HepG2 (cell line): ENCODE data around the gene IQCN. TPM values are rescaled to one million over a fixed set of nuclear protein-coding genes. Genes with fewer than 3 reads are reported as not detected.
A peak's percentile ranks its signal among the peaks of the same experiment; 100 is the strongest.

ENCODE experiments used
- CC2D1A ChIP-seq: sonication (generic); formaldehyde crosslinking; IDR thresholded peaks from 2 replicates; pipeline ENCODE4 v1.8.1; 2023; ENCODE audit warnings: mild to moderate bottlenecking, missing genetic modification reagents
- CHD4 ChIP-seq: fragments of 200-600 bp; sonication (generic); IDR thresholded peaks from 2 replicates; pipeline ENCODE4 v1.7.0; 2017; ENCODE audit warnings: mild to moderate bottlenecking, low read length, borderline replicate concordance
- ETV5 ChIP-seq: IDR thresholded peaks from 2 replicates; pipeline ENCODE4 v1.6.1; 2018; ENCODE audit warnings: missing biosample characterization, missing genetic modification reagents, inconsistent platforms, borderline replicate concordance
- GATAD2A ChIP-seq: IDR thresholded peaks from 2 replicates; pipeline ENCODE4 v1.6.1; 2016
- MBD4 ChIP-seq: IDR thresholded peaks from 2 replicates; pipeline ENCODE4 v1.6.1; 2012; ENCODE audit warnings: low read length, inconsistent platforms, borderline replicate concordance
- MIER3 ChIP-seq: IDR thresholded peaks from 2 replicates; pipeline ENCODE4 v1.6.1; 2016; ENCODE audit warnings: missing compliant biosample characterization, borderline replicate concordance
- PAWR ChIP-seq: sonication (generic); formaldehyde crosslinking; IDR thresholded peaks from 2 replicates; pipeline ENCODE4 v1.4.0; 2020; ENCODE audit warnings: missing genetic modification reagents, mild to moderate bottlenecking, borderline replicate concordance
- RNF2 ChIP-seq: fragments of 450-650 bp; conservative IDR thresholded peaks from 2 replicates; pipeline ENCODE4 v1.6.1; 2016; ENCODE audit warnings: low read depth
- TAF1 ChIP-seq: sonication (generic); formaldehyde crosslinking; IDR thresholded peaks from 2 replicates; pipeline ENCODE4 v1.4.0; 2020; ENCODE audit warnings: missing genetic modification reagents
- THYN1 ChIP-seq: sonication (generic); formaldehyde crosslinking; IDR thresholded peaks from 2 replicates; pipeline ENCODE4 v1.8.1; 2023; ENCODE audit warnings: low read depth, mild to moderate bottlenecking, moderate library complexity, missing genetic modification reagents, borderline replicate concordance
- TP53 ChIP-seq: sonication (generic); formaldehyde crosslinking; conservative IDR thresholded peaks from 2 replicates; pipeline ENCODE4 v1.4.0; 2020; ENCODE audit warnings: missing genetic modification reagents
- ZC3H13 ChIP-seq: sonication (generic); formaldehyde crosslinking; IDR thresholded peaks from 2 replicates; pipeline ENCODE4 v1.8.1; 2023; ENCODE audit warnings: mild to moderate bottlenecking, missing genetic modification reagents, moderate library complexity
- ZC3H4 ChIP-seq: sonication (generic); formaldehyde crosslinking; IDR thresholded peaks from 2 replicates; pipeline ENCODE4 v1.4.0; 2020; ENCODE audit warnings: missing genetic modification reagents, borderline replicate concordance
- ZFYVE20 ChIP-seq: sonication (generic); formaldehyde crosslinking; IDR thresholded peaks from 2 replicates; pipeline ENCODE4 v1.8.0; 2023; ENCODE audit warnings: low read depth, mild to moderate bottlenecking, moderate library complexity, missing genetic modification reagents, borderline replicate concordance
- ZNF17 ChIP-seq: sonication (generic); formaldehyde crosslinking; IDR thresholded peaks from 2 replicates; pipeline ENCODE4 v1.5.0; 2020; ENCODE audit warnings: mild to moderate bottlenecking, missing genetic modification reagents
- ZNF331 ChIP-seq: sonication (generic); formaldehyde crosslinking; IDR thresholded peaks from 2 replicates; pipeline ENCODE4 v1.4.0; 2020; ENCODE audit warnings: missing genetic modification reagents
- ZNF432 ChIP-seq: sonication (generic); formaldehyde crosslinking; IDR thresholded peaks from 2 replicates; pipeline ENCODE4 v1.5.0; 2020; ENCODE audit warnings: missing genetic modification reagents, mild to moderate bottlenecking, borderline replicate concordance
- ZNF563 ChIP-seq: sonication (generic); formaldehyde crosslinking; IDR thresholded peaks from 2 replicates; pipeline ENCODE4 v1.8.0; 2022; ENCODE audit warnings: mild to moderate bottlenecking, moderate library complexity, missing genetic modification reagents
- ZNF891 ChIP-seq: sonication (generic); formaldehyde crosslinking; IDR thresholded peaks from 2 replicates; pipeline ENCODE4 v1.5.0; 2020; ENCODE audit warnings: mild to moderate bottlenecking, missing genetic modification reagents
- polyA plus RNA-seq, 8 experiments: library from polyadenylated mRNA; depleted of rRNA in 3 of 8; stranded (reverse) in 7 of 8; unstranded in 1 of 8; fragments of >200 nt; fragmentation: Illumina TruSeq in 4 of 8; extraction: Trizol in 4 of 8; gene quantifications; 2 replicates each; pipeline versions ENCODE4 v1.2.1 to v1.2.3, GENCODE V29; 2011 to 2016; ENCODE audit warnings: low read depth in 4 of 8, missing spikeins in 1 of 8, mixed read lengths in 1 of 8; ENCODE audit not compliant: insufficient read depth in 1 of 8
- total RNA-seq, 5 experiments: library from RNA; depleted of rRNA; stranded (reverse); fragments of >200 nt; fragmentation: Illumina TruSeq; extraction: Trizol; gene quantifications; 2 replicates each; pipeline ENCODE4 v1.2.3, GENCODE V29; 2016; ENCODE audit warnings: low read depth in 1 of 5
- TF ChIP-seq, protein P1 (sequence below): sonication (generic); formaldehyde crosslinking; IDR thresholded peaks from 2 replicates; pipeline ENCODE4 v1.5.1; 2020; ENCODE audit warnings: mild to moderate bottlenecking, missing genetic modification reagents, moderate library complexity
- TF ChIP-seq, protein P2 (sequence below): IDR thresholded peaks from 2 replicates; pipeline ENCODE4 v1.6.1; 2016; ENCODE audit warnings: low read depth
- TF ChIP-seq, protein P3 (sequence below): sonication (generic); formaldehyde crosslinking; IDR thresholded peaks from 2 replicates; pipeline ENCODE4 v1.8.1; 2023; ENCODE audit warnings: mild to moderate bottlenecking, missing genetic modification reagents

Gene IQCN
- total and polyA plus RNA-seq, 2 of the 13 experiments (the other 11 are each of a cell fraction or from before 2014, with no cell fraction given), result 0.04 to 0.18 TPM

DNA sequence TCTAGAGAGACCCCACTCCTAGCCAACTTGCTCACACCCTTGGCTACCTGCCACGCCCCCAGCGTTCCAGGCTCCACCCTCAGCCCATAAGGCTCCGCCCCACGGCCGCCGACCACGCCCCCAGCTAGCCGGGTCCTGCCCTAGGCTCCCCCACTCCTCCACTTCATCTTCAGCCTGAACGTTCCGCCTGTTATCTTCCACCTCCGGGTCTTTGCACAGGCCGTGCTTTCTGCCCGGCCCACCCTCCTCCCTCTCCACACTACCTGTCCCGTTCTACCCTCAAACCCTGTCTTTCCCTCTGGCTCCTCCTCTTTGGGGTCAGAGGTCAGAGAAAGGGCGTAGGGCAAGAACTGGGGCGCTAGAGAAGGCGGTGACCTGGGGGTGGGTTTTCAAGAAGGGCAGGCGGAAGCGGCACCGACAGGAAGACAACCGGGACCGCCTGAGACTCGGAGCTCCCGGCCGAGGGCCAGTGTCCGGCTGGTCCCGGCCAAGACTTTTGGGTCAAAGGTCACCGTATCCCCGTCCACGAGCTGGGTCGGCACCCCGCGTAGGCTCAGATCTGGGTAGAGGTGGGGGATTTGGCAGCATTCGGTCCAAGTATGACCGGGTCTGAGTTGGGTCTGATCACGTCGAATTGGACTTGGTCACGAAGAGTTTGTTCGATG, 50.3 kb downstream of the IQCN start (continued):
- TF ChIP-seq, protein P1, sequence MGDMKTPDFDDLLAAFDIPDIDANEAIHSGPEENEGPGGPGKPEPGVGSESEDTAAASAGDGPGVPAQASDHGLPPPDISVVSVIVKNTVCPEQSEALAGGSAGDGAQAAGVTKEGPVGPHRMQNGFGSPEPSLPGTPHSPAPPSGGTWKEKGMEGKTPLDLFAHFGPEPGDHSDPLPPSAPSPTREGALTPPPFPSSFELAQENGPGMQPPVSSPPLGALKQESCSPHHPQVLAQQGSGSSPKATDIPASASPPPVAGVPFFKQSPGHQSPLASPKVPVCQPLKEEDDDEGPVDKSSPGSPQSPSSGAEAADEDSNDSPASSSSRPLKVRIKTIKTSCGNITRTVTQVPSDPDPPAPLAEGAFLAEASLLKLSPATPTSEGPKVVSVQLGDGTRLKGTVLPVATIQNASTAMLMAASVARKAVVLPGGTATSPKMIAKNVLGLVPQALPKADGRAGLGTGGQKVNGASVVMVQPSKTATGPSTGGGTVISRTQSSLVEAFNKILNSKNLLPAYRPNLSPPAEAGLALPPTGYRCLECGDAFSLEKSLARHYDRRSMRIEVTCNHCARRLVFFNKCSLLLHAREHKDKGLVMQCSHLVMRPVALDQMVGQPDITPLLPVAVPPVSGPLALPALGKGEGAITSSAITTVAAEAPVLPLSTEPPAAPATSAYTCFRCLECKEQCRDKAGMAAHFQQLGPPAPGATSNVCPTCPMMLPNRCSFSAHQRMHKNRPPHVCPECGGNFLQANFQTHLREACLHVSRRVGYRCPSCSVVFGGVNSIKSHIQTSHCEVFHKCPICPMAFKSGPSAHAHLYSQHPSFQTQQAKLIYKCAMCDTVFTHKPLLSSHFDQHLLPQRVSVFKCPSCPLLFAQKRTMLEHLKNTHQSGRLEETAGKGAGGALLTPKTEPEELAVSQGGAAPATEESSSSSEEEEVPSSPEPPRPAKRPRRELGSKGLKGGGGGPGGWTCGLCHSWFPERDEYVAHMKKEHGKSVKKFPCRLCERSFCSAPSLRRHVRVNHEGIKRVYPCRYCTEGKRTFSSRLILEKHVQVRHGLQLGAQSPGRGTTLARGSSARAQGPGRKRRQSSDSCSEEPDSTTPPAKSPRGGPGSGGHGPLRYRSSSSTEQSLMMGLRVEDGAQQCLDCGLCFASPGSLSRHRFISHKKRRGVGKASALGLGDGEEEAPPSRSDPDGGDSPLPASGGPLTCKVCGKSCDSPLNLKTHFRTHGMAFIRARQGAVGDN (CRISPR knock-in tag), result peak; percentile 86
- TF ChIP-seq ZNF891 (no peak), CHD4 (peak; percentile 43; the same call in 1 of the 2 replicates), GATAD2A (CRISPR knock-in tag) (peak; percentile 35; the same call in 1 of the 2 replicates), ETV5 (CRISPR knock-in tag) (no peak; the same call in none of the 2 replicates), ZFYVE20 (no peak), ZNF563 (CRISPR knock-in tag) (no peak), MBD4 (no peak), MIER3 (no peak), CC2D1A (no peak), ZNF432 (CRISPR knock-in tag) (no peak), PAWR (no peak), ZC3H13 (peak; percentile 79), TP53 (CRISPR knock-in tag) (no peak), ZNF17 (CRISPR knock-in tag) (no peak), THYN1 (CRISPR knock-in tag) (no peak), ZC3H4 (CRISPR knock-in tag) (no peak), TAF1 (CRISPR knock-in tag) (no peak), RNF2 (no peak), ZNF331 (CRISPR knock-in tag) (peak; percentile 49; the same call in 1 of the 2 replicates)
- TF ChIP-seq, protein P2, sequence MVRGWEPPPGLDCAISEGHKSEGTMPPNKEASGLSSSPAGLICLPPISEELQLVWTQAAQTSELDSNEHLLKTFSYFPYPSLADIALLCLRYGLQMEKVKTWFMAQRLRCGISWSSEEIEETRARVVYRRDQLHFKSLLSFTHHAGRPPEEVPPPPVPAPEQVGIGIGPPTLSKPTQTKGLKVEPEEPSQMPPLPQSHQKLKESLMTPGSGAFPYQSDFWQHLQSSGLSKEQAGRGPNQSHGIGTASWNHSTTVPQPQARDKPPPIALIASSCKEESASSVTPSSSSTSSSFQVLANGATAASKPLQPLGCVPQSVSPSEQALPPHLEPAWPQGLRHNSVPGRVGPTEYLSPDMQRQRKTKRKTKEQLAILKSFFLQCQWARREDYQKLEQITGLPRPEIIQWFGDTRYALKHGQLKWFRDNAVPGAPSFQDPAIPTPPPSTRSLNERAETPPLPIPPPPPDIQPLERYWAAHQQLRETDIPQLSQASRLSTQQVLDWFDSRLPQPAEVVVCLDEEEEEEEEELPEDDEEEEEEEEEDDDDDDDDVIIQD (CRISPR knock-in tag), result peak; percentile 35; the same call in 1 of the 2 replicates
- TF ChIP-seq, protein P3, sequence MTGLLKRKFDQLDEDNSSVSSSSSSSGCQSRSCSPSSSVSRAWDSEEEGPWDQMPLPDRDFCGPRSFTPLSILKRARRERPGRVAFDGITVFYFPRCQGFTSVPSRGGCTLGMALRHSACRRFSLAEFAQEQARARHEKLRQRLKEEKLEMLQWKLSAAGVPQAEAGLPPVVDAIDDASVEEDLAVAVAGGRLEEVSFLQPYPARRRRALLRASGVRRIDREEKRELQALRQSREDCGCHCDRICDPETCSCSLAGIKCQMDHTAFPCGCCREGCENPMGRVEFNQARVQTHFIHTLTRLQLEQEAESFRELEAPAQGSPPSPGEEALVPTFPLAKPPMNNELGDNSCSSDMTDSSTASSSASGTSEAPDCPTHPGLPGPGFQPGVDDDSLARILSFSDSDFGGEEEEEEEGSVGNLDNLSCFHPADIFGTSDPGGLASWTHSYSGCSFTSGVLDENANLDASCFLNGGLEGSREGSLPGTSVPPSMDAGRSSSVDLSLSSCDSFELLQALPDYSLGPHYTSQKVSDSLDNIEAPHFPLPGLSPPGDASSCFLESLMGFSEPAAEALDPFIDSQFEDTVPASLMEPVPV (CRISPR knock-in tag), result peak; percentile 91
